Measurements from ENCODE around the gene ANTXR1.

DNA sequence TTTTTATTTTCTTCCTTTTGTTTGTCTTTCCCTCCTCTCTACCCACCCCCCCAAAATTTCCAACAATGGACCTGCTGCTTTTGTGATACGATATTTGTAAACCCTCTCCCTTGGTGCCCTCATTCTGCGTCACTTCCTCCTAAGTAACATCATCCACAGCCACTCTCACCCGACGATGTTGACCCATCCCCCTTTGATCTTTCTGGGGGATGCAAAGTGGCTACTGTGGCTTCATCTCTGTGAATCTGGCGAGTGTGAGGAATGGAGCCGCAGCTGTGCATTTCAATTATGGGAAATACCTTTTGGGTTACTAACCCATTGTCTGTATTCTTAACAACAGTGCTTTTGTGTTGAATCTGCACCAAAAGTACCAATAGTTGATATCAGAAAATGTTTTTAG is 19.4 kb downstream of the ANTXR1 start:
- TF ChIP-seq POLR2AphosphoS5 (IDR thresholded peaks at IDR 0.05; ENCODE audit: low read depth, low read length) (no peak), POLR2A (IDR thresholded peaks at IDR 0.05; ENCODE audit: low read depth, low read length) (no peak), TAF1 (IDR thresholded peaks at IDR 0.05; ENCODE audit: low read depth, low read length) (no peak)
